SU-DHL-6 (cell line): ENCODE data around the gene FHIP2A.

Source experiments
- H2AFZ ChIP-seq: fragments of 200-600 bp; sonication (generic); 2 replicates; pipeline ENCODE4 v1.6.1; 2014; ENCODE audit warnings: low read depth, mild to moderate bottlenecking, moderate library complexity, mixed read lengths, antibody characterized with exemption, low read length; ENCODE audit not compliant: severe bottlenecking
- H3F3A ChIP-seq: fragments of 200-600 bp; shearing (Covaris generic); 2 replicates; pipeline ENCODE4 v1.6.0; 2016; ENCODE audit warnings: antibody characterized with exemption, mild to moderate bottlenecking; ENCODE audit not compliant: insufficient read depth
- H3K27ac ChIP-seq: fragments of 200-600 bp; sonication (generic); 2 replicates; pipeline ENCODE4 v1.5.1; 2016; ENCODE audit warnings: low read depth, mild to moderate bottlenecking, low read length, moderate library complexity, mixed read lengths
- H3K27me3 ChIP-seq: fragments of 200-600 bp; sonication (generic), shearing (Covaris generic); 2 replicates; pipeline ENCODE4 v1.6.0; 2014; ENCODE audit warnings: mild to moderate bottlenecking, low read length
- H3K36me3 ChIP-seq: fragments of 200-600 bp; sonication (generic); 2 replicates; pipeline ENCODE4 v1.6.1; 2014; ENCODE audit warnings: mild to moderate bottlenecking, low read length, mixed read lengths
- H3K4me2 ChIP-seq: fragments of 300-600, 200-600 bp; shearing (Covaris generic), sonication (generic); 2 replicates; pipeline ENCODE4 v1.6.0; 2014; ENCODE audit warnings: low read length, low read depth, mild to moderate bottlenecking; ENCODE audit not compliant: poor library complexity, severe bottlenecking
- H3K4me3 ChIP-seq: fragments of 200-600 bp; sonication (generic); 2 replicates; pipeline ENCODE4 v1.5.1; 2014; ENCODE audit warnings: antibody characterized with exemption, low read length, mild to moderate bottlenecking, mixed read lengths; ENCODE audit not compliant: insufficient read depth, poor library complexity, severe bottlenecking
- H3K79me2 ChIP-seq: fragments of 200-600 bp; sonication (generic); 2 replicates; pipeline ENCODE4 v1.6.1; 2014; ENCODE audit warnings: mild to moderate bottlenecking, low read length, moderate library complexity; ENCODE audit not compliant: insufficient read depth
- H3K9ac ChIP-seq: fragments of 200-600 bp; sonication (generic); 2 replicates; pipeline ENCODE4 v1.7.0; 2014; ENCODE audit warnings: mild to moderate bottlenecking, low read length
- H3K9me2 ChIP-seq: fragments of 200-600 bp; sonication (generic); replicated peaks from 2 replicates; pipeline ENCODE4 v1.6.1; 2014; ENCODE audit warnings: low read length; ENCODE audit not compliant: insufficient read depth
- H3K9me3 ChIP-seq: fragments of 200-600 bp; sonication (generic); 2 replicates; pipeline ENCODE4 v1.6.1; 2014; ENCODE audit warnings: low read length, mixed read lengths; ENCODE audit not compliant: insufficient read depth
- H4K20me1 ChIP-seq: fragments of 200-600 bp; sonication (generic); 2 replicates; pipeline ENCODE4 v1.6.1; 2014; ENCODE audit warnings: low read depth, mild to moderate bottlenecking, antibody characterized with exemption, low read length, moderate library complexity, mixed read lengths
- CTCF ChIP-seq: fragments of 200-600 bp; sonication (generic); IDR thresholded peaks from one replicate; pipeline ENCODE4 v1.5.1; 2017; ENCODE audit warnings: antibody characterized with exemption, mild to moderate bottlenecking, low read length, moderate library complexity; ENCODE audit not compliant: insufficient read depth, poor library complexity, severe bottlenecking
- EZH2phosphoT487 ChIP-seq: fragments of 200-600 bp; sonication (generic), shearing (Covaris generic); conservative IDR thresholded peaks from 2 replicates; pipeline ENCODE4 v1.6.1; 2018; ENCODE audit warnings: mild to moderate bottlenecking, antibody characterized with exemption, low read length, moderate library complexity, mixed read lengths

FHIP2A gene

DNA sequence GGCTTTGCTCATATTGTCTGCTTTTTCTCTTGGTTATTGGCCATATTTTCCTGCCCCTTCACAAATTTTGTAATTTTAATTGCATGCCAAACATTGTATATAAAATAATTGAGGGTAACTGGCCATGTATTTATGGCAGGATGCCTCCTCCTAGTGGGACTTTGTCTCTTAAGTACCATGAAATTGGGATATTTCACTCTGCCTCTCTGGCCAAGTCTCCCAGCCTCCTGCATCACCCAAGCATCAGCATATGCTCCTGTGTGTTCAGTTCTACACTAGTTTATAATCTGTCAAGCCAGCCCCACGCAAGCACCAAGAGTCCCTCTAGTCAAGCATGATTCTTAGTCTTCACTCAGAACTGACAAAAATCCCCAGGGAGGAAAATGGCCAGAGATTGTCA is 44.2 kb upstream of the FHIP2A start:
- Histone ChIP-seq H3K27me3 (no peaks in the 10 kb centered on the region), H3K9me2 (no peaks in the 10 kb centered on the region), H3K4me2 (no peak overlapping the region), H3F3A (no peaks in the 10 kb centered on the region), H3K9ac (no peak overlapping the region), H3K9me3 (no peaks in the 10 kb centered on the region), H4K20me1 (no peaks in the 10 kb centered on the region), H3K27ac (no peak overlapping the region), H2AFZ (no peak overlapping the region), H3K79me2 (no peaks in the 10 kb centered on the region), H3K4me3 (no peak overlapping the region), H3K36me3 (no peaks in the 10 kb centered on the region)
- TF ChIP-seq CTCF (no peak), EZH2phosphoT487 (no peak)

DNA sequence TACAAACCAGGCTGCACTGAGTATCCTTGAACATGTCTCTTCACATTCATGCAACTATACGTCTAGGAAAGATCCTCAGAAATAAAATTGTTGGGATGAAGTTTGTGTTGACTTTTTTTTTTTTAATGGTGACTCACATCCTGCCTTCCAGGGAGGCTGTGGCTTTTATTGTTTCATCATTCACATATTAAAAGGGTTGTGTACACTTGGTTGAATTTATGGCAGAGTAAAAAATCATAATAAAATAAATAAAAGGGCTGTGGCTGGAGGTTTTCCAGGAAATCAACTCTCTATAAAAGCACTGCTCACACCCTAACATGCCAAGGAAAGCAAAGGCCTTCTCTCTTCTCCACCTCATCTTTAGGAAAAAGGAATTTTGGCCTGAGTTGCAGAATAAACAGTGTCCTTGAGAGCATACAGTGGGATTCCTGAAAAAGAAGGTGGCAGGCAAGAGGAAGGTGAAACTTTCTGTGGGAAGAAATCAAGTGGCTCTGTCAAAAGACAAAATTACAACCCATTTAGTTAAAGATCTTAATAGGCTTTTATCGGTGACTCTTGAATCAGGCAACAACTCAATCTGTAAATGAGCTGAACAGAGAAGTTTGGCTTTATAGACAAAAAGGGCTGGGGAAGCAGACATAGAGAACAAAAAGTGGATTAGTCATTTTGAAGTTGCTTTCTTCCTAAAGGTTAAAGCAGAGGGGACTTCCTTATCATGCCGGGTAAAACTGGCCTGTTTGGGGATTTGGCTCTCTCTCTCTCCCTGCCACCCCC is 41.6 kb upstream of the FHIP2A start:
- H3K9me3 ChIP-seq: no peaks in the 10 kb centered on the region
- H3K79me2 ChIP-seq: no peaks in the 10 kb centered on the region
- H2AFZ ChIP-seq: no peak overlapping the region
- no peak overlapping the region for H3K4me3 ChIP-seq
- no peak overlapping the region for H3K27ac ChIP-seq
- TF ChIP-seq EZH2phosphoT487: no peak
- no peak for TF ChIP-seq CTCF
- no peaks in the 10 kb centered on the region for H4K20me1 ChIP-seq
- no peak overlapping the region for H3K9ac ChIP-seq
- no peak overlapping the region for H3K4me2 ChIP-seq
- no peaks in the 10 kb centered on the region for H3K9me2 ChIP-seq
- no peaks in the 10 kb centered on the region for H3F3A ChIP-seq
- H3K36me3 ChIP-seq: no peaks in the 10 kb centered on the region
- no peaks in the 10 kb centered on the region for H3K27me3 ChIP-seq

DNA sequence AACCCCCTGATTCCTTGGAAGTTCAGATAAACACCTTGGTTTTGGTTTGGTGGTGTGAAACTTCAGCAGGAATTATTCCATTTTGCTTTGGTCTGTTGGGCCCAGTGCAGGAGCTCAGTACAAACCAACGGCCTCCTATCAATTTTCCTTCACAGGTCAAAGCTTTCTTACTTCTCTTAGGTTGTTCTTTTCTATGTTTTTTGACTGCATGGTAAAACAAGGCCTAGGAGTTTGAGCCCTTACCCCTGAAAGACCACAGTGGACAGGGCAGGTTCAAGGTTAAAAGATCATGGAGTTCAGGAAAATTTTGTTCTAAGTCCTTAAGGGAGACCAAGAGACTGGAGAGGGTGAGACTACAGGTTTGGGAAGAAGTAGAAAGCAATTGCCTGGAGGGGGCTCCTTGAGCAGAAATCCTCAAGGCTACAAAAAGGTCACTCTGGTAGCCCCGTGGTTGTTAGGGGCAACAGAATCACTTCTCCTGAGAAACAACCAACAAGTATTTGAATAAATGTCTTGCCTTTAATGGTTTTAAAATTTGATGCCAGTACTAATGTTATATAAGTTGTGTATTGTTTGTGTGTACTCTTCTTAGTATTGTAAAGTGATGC is 40.9 kb upstream of the FHIP2A start:
- H4K20me1 ChIP-seq: no peaks in the 10 kb centered on the region
- H3K79me2 ChIP-seq: no peaks in the 10 kb centered on the region
- no peaks in the 10 kb centered on the region for H3K9me3 ChIP-seq
- H3K27me3 ChIP-seq: no peaks in the 10 kb centered on the region
- H3K9ac ChIP-seq: no peak overlapping the region
- no peaks in the 10 kb centered on the region for H3F3A ChIP-seq
- H3K9me2 ChIP-seq: no peaks in the 10 kb centered on the region
- no peak overlapping the region for H3K4me3 ChIP-seq
- TF ChIP-seq CTCF: no peak
- TF ChIP-seq EZH2phosphoT487: no peak
- H2AFZ ChIP-seq: no peak overlapping the region
- H3K36me3 ChIP-seq: no peaks in the 10 kb centered on the region
- no peak overlapping the region for H3K4me2 ChIP-seq
- no peak overlapping the region for H3K27ac ChIP-seq
